GM18505 (cell line): ENCODE measurements around the gene FNDC3B.

Source experiments
- ATAC-seq: cut with Tn5 transposase; IDR thresholded peaks from one replicate; pipeline ENCODE4 v1.9.1; 2021; ENCODE audit not compliant: unreplicated experiment
- POLR2A ChIP-seq: IDR thresholded peaks from 4 replicates; pipeline ENCODE4 v1.6.1; 2011; ENCODE audit warnings: borderline replicate concordance; ENCODE audit not compliant: insufficient read depth, insufficient read length; ENCODE audit errors: extremely low read depth

The FNDC3B gene

DNA sequence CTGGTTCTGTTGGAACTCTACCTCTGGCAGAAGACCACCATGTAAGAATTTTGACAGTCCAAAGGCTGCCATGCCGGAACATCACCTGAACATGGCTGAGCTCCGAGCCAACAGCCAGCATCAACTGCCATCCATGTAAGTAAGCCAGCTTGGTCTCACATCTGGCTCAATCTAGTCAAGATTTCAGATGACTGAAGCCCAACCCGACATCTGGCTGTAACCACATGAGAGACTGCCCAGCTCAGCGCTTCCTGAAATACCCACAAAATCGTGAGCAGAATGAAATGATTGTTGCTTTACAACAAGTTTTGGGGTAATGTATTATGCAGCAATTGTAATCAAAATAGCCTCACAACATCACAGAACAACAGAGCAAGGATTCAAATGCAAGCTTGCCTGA is 375.9 kb downstream of the FNDC3B start:
- TF ChIP-seq POLR2A: no peak
- no peak for ATAC-seq

GRCh38 chr3:172437713-172438112 is 398.3 kb downstream of the FNDC3B start:
- TF ChIP-seq POLR2A: no peak
- ATAC-seq: no peak

DNA sequence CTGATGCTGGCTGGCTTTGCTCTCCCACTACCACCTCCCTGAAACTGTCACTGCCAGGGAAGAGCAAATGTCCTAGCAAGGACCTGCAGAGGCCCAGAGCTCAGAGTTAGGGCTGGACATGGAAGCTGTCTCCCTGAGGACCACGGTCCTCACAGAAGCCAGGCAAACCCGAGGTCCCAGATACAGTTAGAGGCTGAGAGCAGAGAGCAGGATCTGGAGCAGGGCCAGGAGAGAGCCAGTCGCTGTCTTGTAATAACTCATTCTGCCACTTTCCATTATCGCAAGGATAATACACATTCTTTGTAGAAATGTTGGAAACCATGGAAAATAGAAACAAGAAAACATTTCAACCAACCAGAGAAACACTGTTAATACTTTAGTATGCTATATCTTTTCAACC is 398.8 kb downstream of the FNDC3B start:
- ATAC-seq: no peak
- no peak for TF ChIP-seq POLR2A

GRCh38 chr3:172441581-172441980 is 402.2 kb downstream of the FNDC3B start:
- no peak for ATAC-seq
- no peak for TF ChIP-seq POLR2A

DNA sequence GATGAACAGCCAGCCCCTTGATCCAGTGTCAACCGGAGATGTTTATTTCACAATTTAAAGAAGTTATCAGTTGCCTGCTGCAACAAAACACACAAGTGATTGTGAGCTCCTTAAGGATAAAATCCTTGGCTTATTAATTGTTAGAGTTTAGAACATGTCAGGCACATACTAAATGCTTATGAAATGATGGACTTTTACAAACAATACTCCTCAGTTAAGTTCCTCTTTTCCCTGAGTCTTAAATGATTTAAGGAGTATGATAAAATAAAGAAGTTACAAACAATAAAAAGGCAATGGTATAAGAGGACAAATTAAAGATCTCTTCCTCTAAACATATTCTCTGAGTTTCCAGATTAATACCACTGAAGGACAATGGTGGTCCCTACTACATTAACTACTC is 403.2 kb downstream of the FNDC3B start:
- no peak for TF ChIP-seq POLR2A
- ATAC-seq: no peak

GRCh38 chr3:172444821-172445220 is 405.4 kb downstream of the FNDC3B start:
- TF ChIP-seq POLR2A: no peak
- no peak for ATAC-seq

GRCh38 chr3:172446198-172446597 is 406.8 kb downstream of the FNDC3B start:
- ATAC-seq: no peak
- no peak for TF ChIP-seq POLR2A

DNA sequence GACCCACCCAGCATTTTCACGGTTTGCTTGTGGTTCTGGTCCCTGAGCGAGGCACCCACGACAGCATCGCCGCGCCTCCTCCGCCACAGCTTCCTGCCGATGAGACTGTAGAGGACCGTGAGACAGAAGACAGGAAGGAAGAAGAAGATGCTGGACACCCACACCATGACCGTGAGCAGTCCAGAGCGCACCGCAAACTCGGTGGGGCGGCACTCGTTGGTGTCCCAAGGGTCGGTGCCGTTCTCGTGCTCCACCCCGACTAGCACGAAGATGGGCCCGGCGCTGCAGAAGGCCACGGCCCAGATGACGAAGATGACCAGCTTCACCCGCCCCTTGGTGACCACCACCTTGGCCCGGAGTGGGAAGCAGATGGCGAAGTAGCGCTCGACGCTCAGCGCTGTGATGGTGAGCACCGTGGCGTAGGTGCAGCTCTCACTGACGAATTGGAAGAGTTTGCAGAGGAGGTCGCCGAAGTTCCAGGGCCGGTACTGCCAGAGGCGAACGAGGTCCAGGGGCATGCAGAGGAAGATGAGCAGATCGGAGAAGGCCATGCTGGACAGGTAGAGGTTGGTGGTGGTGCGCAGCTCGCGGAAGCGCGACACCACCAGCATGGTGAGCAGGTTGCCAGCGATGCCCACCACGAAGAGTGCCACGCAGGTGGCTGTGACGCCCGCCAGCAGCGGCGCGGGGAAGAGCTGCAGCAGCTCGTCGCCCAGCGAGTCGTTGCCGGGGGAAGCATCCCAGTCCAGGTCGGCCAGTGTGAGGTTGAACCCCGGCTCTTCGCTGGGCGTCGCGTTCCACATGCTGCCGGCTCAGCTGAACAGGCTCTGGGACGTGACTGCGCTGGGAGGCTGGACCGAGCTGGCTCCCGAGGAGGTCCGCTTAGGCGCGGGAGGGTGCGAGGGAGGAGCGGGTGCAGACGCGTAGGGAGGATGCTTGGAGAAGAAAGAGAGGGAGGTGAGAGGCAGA is 408.5 kb downstream of the FNDC3B start, which contains the start of gene GHSR:
GHSR (minus strand) TSS at position 846 of the 969 bp plus-strand sequence; CDS start at position 803, 43 bp downstream.
- TF ChIP-seq POLR2A: no peak
- no peak for ATAC-seq

GRCh38 chr3:172448661-172449465 is 409.5 kb downstream of the FNDC3B start:
- ATAC-seq: no peak
- TF ChIP-seq POLR2A: no peak

DNA sequence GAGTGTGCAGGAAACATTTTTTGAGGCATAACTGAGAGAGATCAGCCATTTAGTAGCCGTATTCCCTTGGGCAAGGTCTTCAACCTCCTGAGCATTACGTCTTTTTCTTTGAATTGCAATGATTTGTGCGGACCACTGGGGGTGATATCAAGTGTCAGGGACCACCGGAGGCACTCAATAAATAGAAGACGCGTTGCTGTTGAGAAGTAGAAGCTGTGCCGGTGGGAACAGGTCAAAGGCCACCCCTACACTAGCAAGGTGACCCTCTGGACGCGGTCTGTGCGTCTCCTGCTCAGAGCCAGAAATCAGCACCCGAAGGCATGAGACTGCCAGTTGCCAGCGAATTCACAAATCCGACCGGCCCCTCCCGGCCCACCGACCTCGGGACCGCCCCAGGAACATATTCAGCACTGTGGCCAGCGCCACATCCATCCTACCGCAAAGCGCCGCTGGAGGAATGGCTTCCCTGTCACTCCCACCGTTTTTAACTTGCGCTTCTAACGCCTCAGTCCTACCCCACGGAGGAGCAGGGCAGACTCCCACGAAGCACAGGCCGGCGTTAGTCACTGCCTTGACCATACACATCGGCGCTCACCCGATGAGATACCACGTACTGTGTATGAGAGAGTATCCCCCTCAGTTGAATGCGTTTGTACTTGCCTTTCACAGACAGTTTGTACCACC is 410.2 kb downstream of the FNDC3B start:
- ATAC-seq: no peak
- TF ChIP-seq POLR2A: no peak
